ENCODE data around the gene XRCC1.

XRCC1 gene

GRCh38 chr19:43498233-43498842 is 77.0 kb downstream of the XRCC1 start:
- no peak for DNase-seq (ENCODE audit: extremely low read depth in 1 of 2, low read depth in 1 of 2)

DNA sequence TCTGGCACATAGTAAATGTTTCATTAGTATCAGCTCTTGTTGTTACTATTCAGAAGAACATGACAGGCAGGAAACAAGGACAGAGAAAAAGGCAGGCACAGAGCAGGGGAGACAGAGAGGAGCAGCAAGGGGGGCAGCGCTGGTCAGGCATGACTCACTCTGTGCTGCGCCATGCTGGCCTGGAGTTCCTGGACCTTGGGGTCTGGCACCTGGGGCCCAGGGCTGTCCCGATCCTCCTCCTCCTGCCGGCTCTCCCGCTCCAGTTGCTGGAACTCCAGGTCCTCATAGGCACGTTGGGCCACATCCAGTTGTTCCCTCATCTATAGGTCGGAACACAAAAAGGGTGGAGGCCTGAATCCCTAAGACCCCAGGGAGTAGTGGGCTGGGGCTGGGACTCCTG is 78.4 kb downstream of the XRCC1 start:
- DNase-seq (ENCODE audit: extremely low read depth in 1 of 2, low read depth in 1 of 2): no peak

- DNase-seq (ENCODE audit: extremely low read depth in 1 of 2, low read depth in 1 of 2): no peak
Observed at GRCh38 chr19:43495082-43495481, 80.2 kb downstream of the XRCC1 start.

All from stimulated activated CD8-positive, alpha-beta memory T cell treated with anti-CD3 and anti-CD28 coated beads, Interleukin-7, amount 100 ng/mL, for 48 hours (primary cell).